DMS79 (cell line): Measurements from ENCODE around the gene KNCN.

Source experiments
- DNase-seq: peaks from one replicate; lab custom pipeline; 2025; lab: John Stamatoyannopoulos, UW

Gene KNCN

DNA sequence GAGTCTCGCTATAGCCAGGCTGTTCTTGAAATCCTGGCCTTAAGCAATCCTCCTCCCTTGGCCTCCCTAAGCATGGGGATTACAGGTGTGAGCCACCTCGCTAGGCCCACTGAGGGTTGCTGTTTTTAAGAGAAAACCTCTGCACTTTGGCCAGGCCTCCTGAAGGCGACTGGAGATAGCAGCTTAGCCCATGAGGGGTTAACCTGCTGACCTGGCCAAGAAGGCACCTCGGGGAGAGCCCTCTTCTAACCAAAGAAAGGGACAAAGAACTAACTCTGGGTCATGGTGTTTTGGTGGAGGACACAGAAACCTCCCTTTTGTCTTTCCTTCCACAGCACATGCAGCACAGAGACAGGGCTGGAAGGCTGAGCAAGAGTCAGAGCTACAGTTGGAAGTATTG is 17.7 kb upstream of the KNCN start:
- no peak for DNase-seq

DNA sequence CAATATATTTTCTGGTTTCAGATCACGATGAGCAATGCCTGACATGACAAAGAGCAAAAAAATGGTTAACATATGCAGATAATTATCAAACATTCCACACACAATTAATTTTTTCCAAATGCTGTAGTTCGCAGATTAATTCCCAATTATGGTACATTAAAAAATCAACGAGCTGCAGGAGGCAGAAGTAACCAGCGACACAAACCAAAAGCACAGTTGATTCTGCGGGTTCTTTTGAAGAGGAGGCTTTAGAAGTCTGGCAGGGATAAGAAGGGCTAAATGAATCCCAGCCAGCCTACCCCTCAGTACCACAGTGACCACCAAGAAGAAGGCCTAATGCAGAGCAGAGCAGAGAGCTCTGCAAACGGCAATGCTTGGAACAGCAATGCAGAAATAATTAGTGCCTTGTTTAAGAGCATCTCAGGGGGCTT is 17.0 kb upstream of the KNCN start:
- DNase-seq: no peak

DNA sequence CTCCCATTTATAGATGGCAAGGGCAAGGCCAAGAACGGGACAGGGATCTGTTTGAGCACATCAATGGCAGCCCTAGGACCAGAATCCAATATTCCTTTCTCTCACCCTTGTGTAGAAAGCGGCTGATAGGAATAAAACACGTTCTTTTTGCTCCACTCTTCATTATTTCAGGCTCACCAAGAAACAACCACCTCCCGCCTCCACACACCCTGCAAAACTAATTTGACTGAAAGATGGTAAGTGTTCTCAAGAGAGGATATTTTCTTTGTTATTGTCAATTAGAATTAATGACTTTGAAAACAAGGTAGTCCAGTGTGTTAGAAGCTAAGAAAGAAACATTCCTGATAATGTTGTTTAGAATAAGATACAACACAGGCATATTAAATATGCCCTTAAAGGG is 11.9 kb upstream of the KNCN start:
- no peak for DNase-seq

DNA sequence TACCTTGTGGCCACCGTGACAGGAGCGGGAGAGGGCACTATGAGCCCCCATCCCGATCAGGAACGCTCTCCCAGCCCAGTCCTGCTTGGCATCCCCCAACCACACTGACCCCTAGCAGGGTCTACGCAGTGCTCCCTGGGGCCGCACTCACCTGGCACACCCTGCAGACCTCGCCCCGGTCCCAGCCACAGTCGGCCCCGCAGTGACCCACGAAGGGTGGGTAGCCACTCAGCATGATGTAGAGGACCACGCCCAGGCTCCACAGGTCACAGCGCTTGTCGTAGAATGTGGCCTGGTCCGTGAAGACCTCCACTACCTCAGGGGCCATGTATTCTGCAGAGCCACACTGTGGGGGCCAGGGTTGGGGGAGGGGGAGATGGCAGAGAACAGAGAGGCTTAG is 11.1 kb upstream of the KNCN start:
- no peak for DNase-seq

DNA sequence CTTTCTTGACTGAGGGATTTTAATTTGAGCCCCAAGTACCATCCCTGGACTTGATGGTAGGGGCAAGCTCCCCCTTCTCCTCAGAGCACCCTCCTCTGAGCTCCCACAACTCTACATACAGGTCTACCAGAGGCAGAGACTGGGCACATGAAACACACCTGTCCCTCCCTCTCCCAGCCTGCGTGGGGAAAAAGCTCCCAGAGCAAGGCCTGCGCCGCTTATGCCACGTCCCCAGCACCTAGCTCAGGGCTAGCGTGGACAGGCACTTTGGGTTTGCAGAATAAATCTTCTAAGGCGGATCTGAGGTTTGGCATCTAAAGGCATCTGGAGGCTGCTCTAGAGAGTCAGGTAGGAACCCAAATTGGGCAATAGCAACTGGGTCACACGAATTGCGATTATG is 7.5 kb upstream of the KNCN start:
- no peak for DNase-seq

DNA sequence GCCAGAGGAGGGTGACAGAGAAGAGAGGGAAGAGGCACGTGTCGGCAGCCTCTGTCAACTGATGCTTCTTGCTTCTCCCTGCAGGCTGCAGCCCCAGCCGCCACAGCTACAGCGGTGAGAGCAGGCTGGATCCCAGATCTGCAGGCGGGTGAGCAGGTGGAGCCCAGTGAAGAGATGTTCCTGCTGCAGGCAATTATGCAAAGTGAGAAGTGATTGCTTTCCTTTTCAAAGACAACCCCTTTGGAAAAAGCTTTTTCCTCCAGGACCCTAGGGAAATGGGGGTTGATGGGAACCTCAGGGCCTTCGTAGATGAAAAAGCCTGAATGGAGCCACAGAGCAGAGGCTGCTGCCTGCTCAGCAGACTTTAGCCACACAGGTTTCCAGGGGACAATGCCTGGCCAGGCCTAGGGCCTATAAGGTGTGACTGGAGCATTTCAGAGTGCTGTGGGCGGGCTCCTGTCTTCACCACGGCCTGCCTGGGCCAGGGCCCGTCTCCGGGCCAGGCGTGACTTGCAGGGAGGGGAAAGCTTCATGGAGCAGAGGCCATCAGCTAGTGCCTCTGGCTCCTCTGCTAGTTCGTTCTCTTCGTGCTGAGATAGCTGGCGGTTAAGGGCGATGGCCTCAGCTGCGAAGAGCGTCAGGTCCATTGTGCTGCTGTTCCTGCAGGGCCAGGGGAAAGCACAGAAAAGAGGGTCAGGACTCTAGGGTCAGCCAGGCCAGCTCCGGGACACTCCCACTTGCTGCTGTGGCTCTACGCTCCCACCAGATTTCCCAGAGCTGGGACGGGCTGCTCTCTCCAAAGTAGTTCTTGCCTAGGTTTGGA is 6.9 kb upstream of the KNCN start:
- no peak for DNase-seq

DNA sequence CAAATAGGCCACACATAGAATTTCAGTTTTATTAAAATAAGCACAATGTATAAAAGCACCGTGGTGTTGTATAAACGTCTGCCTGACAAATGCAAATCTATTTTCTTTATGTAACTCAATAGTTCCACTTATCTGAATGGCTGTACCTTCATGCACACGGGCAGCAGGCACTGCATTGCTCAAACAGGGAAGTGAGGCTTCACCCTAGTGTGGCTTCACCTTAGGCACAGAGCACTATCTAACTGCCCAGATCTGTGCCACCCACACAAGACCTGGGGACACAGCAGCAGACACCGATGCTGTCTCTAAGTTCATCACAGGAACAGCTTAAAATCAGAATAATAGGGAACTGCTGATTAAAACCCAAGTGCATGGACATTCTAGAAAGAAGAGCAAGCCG is 6.0 kb upstream of the KNCN start:
- DNase-seq: no peak

DNA sequence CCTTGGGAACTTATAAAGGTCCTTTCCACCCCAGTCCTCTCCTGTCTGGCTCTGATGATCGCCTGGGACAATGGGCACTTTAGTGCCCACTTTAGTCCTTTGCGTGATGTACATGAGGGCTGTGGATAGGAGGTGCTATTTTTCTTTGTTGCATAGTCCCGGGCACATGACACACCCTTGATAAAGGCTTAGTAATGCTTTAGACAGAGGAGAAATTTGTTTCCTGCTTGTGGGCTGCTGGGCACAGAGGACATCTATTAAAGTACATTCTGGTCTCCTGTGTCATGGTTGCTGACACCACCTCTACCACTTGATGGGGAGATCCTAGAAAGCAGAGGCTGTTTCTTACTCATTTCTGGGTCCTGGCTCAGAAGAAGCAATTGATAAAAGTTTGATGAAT is 5.4 kb upstream of the KNCN start:
- DNase-seq: no peak

DNA sequence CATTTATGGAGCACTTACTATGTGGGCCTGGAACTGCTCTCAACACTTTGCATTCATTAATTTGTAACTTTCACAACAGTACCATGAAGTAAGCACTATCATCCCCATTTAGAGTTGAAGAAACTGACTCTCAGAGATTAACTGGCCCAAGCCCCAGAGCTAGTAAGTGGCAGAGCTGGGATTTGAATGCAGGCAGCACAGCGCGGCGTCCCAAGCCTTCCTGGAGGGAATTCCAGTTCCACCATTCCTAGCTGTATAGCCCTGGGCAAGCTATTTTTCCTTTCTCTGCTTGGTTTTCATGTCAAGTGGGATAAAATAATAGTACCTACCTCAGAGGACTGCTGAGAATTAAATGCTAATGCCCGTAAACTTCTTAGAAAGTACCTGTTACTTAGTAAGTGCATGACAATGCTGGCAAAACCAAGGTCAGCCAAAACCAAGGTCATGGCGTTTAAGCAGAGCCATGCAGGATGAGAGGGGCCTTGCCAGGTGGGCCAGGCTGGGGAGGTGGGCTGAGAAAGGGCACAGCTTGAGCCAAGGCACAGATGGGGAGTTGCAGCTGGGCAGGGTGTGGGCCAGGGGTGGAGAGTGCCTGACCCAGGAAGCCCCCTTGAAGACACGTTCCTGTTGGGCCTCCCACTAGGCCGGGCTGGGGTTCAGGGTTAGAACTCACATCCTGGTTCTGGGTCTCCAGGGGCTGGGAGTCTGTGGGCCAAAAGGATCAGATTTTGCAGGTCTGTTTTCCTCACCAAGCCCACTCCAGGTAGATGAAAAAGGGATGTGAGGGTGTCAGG is 4.6 kb upstream of the KNCN start:
- no peak for DNase-seq

DNA sequence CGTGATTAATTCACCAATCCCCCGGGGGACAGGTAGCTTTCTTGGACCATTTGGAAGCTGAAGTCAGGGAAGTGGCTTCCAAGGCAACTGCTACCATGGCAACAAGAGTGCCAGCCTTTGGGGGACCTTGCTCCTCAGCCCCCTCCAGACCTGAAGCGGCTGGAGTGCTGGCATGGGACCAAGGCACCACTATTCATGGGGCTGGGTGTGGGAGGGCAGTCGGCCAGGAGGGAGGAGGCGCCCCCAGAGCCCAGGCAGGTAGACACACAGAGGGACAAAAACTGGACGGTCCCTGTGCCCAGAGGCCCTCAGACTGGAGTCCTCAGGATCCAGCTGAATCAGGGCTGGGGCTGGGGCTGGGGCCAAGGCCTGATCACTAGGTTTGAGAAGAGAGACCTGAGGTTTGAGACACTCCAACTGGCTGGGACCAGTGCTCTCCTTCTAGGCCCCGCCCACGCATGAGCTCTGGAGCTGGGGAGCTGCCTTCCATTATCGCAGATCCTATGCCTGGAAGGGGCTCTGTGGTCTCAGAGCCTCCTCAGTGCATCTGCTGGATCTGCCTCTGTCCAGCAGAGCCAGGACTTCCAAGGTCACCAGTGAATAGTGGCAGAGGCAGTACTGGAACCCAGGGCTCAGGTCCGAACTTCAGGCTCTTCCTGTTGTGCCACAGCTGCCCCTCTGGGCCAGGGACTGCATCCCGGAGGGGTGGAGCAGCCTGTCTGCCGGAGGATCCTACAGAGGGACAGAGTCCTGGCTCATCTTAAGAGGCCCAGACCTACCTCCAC is 3.3 kb upstream of the KNCN start:
- peak; percentile 96 for DNase-seq

DNA sequence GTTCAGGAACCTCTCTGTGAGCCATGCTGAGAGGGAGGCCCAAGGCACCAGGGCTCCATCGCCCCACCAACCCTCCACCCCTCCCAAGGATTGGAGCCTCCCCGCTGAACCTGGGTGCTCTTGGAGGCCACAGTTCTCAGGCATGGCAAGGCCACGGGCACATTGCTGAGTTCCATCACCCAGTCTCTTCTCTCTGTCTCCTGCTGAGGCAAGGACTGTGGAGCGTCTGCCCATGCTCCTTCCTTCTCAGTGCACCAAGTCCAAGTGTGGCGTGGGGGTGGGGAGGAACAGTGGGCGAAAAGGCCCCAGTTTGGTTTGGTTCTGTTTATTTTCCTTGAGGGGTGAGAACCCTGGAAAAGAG is 2.8 kb upstream of the KNCN start:
- DNase-seq: no peak

DNA sequence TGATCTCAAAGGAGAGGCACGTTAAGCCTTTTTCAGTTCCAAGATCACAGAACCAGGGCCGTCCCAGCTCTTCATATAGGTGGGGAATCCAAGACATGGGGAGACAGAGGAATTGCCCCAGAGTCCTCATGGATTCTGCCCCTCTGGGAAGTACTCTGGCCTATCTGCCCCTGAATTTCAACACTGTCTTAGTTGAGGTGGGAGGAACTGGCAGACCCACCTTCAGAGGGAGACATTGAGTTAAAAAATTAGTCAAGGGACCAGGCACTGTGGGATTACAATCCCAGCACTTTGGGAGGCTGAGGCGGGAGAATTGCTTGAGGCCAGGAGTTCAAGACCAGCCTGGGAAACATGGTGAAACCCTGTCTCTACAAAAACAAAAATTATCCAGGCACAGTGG is 2.1 kb upstream of the KNCN start:
- DNase-seq: no peak

DNA sequence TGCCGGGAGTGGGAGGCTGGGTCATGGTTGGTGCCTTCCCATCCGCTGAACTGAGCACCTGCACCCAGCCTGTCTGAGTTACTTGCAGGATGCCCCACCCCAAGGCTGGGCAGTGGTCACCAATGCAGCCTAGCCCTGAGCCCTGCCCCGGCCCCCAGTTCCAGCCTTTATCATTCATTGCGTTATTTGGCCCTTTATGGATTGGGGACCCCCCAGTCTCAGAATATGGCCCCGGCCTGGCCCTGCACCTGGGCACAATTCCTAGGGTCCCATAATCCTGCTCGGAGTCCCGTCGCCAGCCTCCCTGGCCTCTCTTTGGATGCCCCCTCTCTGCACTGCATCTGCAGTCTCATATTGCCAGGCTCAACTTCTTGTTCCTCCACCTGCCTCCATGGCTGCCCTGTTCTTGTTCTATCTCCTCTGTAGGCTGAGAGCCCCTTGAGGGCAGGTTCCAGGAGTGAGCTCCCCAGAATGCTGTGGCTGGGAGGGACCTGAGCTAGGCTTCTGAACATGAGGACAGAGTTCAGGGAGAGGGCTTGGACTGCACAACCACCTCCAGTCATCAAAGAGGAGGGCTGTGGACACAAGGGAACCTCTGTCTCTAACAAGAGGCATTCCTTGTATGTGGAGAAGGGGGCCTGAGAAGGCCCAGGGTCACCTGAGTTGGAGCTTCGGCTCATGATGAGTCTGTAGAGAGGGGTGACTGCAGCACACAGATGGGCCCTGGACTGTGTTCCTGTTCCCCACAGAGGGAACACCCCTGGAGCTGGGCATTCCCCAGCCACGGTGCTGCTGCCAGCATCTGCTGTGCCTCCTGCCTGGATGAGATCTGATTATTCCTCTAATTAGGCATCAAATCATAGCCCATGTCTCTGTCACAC is 1.1 kb upstream of the KNCN start:
- no peak for DNase-seq

DNA sequence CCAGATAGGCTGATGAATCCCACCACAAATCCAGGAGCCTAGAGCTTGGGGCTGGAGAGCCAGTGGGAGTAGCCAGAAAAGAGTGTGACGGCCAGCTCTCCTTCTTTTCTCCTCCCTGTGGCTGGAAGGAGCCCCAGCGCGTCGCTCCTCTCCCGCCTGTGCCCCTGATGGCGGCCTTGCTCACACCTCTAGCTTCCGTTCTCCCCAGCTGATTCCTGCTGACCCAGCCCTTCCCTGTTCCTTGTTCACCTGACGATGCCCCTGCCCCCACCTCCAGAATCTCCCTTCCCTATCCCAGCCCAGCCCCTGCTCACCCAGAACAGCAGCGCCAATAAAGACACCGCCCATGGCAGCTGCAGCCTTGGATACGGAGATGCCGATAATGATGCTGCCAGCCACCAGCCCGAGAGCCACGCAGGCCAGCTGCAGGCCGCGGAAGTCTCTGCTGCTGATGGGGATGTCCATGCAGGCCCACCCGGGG is 656 bp downstream of the KNCN start:
- DNase-seq: no peak

DNA sequence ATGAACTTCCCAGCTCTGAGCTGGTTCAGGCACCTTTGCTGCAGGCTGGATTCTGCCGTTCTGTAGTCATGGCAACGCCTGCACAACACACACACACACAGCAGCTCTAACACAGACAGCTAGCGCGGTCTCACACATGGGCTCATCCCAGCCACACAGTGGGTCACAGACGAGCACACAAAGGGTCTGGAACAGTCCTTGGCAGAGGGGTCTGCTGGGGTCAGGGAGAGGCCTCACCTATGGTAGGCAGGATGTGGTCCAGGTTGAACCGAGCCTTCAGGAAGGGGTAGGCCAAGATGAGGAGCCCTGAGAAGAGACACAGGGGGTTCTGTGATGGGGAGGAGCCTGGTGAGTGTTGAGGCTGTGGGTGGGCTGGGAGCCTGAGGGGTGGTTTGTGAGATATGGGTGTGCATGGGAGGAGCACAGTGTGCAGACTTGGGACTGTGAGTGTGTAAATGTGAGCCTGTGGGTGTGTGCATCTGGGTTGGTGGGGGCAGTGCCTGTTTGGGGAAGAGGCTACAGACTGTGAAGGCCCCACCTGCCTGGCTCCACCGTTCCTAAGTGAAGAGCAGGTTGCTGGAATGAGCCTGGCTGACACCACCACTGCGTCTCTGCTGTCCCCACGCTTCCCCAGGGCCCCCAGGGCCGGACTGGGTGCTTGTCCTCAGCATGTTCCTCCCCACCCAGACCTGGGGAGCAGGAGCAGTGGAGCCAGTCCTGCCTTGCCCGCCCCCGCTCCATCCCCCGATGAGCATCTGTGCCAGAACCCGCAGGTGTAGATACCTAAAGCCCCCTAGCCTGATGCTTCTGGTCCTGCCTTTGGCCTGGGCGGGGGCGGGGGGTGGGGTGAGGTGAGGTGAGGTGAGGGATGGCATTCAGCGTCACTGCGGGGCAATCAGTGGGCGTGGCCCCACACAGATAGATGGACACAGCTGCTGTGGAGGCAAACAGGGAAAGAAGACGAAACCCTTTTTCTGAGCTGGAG is 1.5 kb downstream of the KNCN start:
- peak; percentile 48 for DNase-seq

DNA sequence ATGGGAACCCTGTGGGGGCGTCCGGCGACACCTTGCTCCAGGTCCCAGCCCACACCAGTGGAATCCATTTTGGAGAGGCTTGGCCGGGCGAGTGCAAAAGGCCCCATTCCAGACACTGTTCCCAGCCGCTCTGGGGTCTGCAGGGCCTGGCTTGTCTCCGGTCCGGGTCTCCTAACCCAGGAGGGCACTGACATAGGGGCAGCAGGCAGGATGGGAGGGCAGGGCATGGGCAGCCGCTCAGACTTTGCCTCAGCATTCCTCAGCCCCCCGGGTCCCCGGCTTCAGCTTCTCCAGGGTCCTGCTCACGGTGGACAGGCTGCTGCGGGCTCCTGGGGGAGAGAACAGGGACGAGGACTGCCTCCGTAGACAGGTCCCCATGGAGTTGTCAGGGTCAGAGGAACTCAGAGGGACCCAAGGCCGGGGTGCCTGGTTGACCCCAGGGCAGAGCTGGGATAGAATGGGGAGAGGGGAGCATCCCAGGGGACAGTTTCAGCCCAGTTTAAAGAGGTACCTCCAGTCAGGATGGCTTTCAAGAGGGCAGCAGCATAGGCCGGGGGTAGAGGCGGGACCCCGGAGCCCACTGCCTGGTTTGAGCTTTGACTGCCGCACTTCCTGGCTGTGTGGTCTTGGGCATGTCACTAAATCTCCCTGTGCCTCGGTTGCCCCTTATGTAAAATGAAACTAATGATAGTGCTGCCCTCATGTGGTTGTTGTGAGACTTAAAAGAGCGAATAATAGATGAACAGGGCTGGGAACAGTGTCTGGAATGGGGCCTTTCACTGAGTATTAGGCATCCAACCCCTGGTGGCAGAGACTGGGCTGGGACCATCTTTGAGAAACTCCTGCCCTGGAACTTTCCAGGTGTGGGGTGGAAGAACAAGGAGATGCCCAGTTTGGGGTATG is 3.7 kb downstream of the KNCN start:
- no peak for DNase-seq

DNA sequence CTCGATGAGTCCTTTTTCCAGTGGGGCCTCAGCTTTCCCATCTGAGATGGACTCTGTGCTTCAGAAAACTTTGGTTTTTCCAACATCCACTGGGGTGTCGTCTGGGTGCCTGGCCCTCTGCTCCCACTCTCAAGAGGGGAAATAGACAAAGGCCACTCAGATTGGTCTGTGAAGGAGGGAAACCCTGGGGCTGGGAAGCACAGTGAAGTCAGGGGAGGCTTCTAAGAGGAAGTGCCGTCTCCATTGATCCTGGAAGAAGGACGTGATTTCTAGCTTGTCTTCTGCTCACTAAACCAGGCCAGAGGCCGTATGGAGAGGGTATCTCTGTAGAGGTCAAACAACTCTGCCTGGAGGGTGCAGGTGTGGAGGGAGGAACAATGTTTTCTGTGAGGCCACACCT is 5.2 kb downstream of the KNCN start:
- DNase-seq: no peak

DNA sequence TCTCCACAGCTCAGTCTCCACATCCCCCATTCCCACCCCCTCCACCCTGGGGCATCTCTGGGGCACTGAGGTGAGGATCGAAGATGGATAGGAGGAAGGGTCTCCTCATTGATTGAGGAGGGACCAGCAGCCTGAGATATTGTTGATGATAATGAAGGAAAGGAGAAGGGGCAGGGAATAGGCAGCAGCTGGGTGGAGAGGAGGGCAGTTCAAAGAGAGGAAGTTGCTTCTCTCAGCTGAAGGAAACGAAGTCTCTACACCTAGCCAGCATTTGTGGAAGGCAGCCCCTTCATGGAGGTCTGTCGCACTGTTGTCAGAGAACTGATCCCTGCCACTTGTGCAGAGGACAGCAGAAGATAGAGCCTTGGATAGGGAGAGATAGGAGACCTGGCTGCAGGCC is 5.7 kb downstream of the KNCN start:
- DNase-seq: no peak

DNA sequence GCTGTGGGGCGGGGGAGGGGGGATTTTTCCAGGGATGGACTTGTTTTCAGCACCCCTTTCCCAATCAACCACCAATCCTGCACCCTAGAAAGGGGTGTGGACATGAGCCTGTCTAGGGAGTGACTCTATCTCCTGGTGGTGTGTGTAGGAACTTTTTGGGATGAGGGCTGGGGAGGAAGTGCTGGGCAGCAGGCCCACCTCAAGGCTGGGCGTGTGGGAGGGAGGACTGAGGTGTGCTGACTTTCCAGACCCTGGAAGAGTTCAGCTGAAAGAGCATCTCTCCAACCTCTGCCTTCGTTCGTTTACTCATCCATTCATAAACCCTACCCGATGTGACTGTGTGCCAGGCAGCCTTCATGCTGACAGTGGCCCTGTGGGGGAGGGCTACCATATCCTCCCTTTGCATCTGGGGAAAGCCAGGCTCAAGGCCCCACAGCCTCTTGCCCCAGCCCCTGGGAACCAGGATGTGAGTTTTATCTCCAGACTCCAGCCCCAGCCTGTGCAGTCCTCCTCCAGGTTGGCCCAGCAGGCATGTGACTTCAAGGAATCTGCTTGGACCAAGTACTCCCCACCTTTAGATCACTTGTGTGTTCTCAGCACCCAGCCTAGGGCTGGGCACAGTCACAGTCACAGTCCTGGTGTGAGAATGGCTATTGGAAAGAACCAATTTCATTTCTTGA is 6.7 kb downstream of the KNCN start:
- no peak for DNase-seq
